SK-N-SH (cell line): ENCODE measurements around the gene TDG.

ENCODE experiments used
- CTCF ChIP-seq: fragments of 200-600 bp; sonication (generic); IDR thresholded peaks from 2 replicates; pipeline ENCODE4 v1.6.1; 2017; ENCODE audit warnings: antibody characterized with exemption, mild to moderate bottlenecking, moderate library complexity
- ELF1 ChIP-seq: IDR thresholded peaks from 2 replicates; pipeline ENCODE4 v1.4.0; 2012
- EZH2phosphoT487 ChIP-seq: fragments of 200-600 bp; sonication (generic); IDR thresholded peaks from 2 replicates; pipeline ENCODE4 v1.6.1; 2017; ENCODE audit warnings: low read depth, mixed run types, mild to moderate bottlenecking, antibody characterized with exemption, moderate library complexity, borderline replicate concordance
- FOXM1 ChIP-seq: IDR thresholded peaks from 2 replicates; pipeline ENCODE4 v1.4.0; 2012; ENCODE audit warnings: low read depth, mild to moderate bottlenecking
- JUND ChIP-seq: IDR thresholded peaks from 2 replicates; pipeline ENCODE4 v1.4.0; 2012
- NRF1 ChIP-seq: IDR thresholded peaks from 2 replicates; pipeline ENCODE4 v1.6.1; 2012; ENCODE audit warnings: low read depth, mild to moderate bottlenecking, low read length
- POLR2AphosphoS5 ChIP-seq: IDR thresholded peaks from 2 replicates; pipeline ENCODE4 v1.6.1; 2012; ENCODE audit warnings: low read depth, low read length
- RAD21 ChIP-seq: IDR thresholded peaks from 2 replicates; pipeline ENCODE4 v1.6.1; 2012; ENCODE audit warnings: mild to moderate bottlenecking, low read length
- TAF1 ChIP-seq: IDR thresholded peaks from 2 replicates; pipeline ENCODE4 v1.6.1; 2012; ENCODE audit warnings: low read depth, mild to moderate bottlenecking, low read length, moderate library complexity, borderline replicate concordance
- YY1 ChIP-seq: IDR thresholded peaks from 2 replicates; pipeline ENCODE4 v1.4.0; 2012; ENCODE audit warnings: low read depth, mild to moderate bottlenecking

- TF ChIP-seq FOXM1 (no peak), RAD21 (no peak), CTCF (no peak), ELF1 (no peak), YY1 (no peak), EZH2phosphoT487 (no peak), POLR2AphosphoS5 (no peak), NRF1 (no peak), JUND (no peak), TAF1 (no peak)
These were observed 3.2 kb upstream of the TDG start for GRCh38 chr12:103962493-103962892.
